GM12873 (cell line): ENCODE measurements around the gene DEPDC5.

ENCODE experiments used
- CTCF ChIP-seq: IDR thresholded peaks from 2 replicates; pipeline ENCODE4 v1.5.1; 2012; ENCODE audit warnings: low read depth, mild to moderate bottlenecking, moderate library complexity, low read length, control low read depth; ENCODE audit not compliant: insufficient read depth; ENCODE audit errors: missing control alignments

The DEPDC5 gene

GRCh38 chr22:31828739-31829138, 74.9 kb downstream of the DEPDC5 start:
- TF ChIP-seq CTCF = no peak

- TF ChIP-seq CTCF = no peak
These were observed 75.7 kb downstream of the DEPDC5 start for GRCh38 chr22:31829505-31829904.

- TF ChIP-seq CTCF = no peak
These were observed 76.9 kb downstream of the DEPDC5 start for GRCh38 chr22:31830721-31831070.

- no peak for TF ChIP-seq CTCF
These were observed 80.1 kb downstream of the DEPDC5 start for GRCh38 chr22:31833930-31834329.

DNA sequence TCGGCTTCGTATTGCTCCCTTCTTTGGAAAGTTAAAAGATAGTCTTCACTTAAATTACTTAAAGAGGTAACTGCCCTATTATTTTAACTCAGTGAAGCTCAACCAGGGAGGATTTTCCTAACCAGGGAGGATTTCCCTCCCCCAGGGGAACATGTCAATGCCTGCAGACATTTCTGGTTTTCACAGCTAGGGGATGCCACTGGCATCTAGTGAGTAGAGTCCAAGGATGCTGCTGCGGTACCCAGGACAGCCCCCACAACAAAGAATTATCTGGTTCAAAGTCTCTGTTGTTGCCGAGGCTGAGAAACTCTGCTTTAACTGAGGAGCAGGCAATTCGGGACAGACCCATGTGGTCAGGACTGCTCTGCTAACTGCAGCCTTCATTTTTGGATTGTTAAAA, 82.2 kb downstream of the DEPDC5 start:
- TF ChIP-seq CTCF = no peak

GRCh38 chr22:31838917-31839316, 85.1 kb downstream of the DEPDC5 start:
- TF ChIP-seq CTCF = no peak

DNA sequence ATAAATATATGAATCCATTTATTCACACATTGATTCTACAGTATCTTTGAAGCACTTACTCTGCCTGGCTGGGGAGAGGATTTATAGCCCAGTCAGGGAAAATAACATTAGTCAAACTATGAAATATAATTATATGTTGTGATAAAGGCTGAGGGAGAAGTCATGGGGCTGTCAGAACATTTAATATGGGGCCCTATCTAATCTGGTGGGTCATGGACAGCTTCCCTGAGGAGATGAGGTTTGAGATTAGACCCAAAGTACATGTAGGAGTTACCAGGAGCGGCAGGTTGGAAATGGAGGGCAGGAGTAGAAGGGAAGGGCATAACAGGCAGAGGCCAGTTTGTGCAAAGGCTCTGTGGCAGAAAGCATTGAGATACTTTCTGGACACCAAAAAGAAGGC, 86.2 kb downstream of the DEPDC5 start:
- TF ChIP-seq CTCF = no peak

- TF ChIP-seq CTCF = no peak
These were observed 86.8 kb downstream of the DEPDC5 start for GRCh38 chr22:31840585-31840984.
